Ascending aorta (tissue), 2 donors: ENCODE results near the gene SS18. TPM values are rescaled to one million over a fixed set of nuclear protein-coding genes. Genes with fewer than 3 reads are reported as not detected.

ENCODE experiments used
- DNase-seq, 2 donors: peaks; one replicate each; pipeline ENCODE4 v3.0.0-alpha.2; 2019; ENCODE audit warnings: low spot score in 2 of 2
- H3K27ac ChIP-seq, 2 donors: fragments of 200-600 bp; sonication (generic); one replicate each; pipeline ENCODE4 v1.5.1; 2016 to 2017; ENCODE audit warnings: mild to moderate bottlenecking in 1 of 2
- H3K27me3 ChIP-seq: fragments of 200-600 bp; sonication (generic); one replicate; pipeline ENCODE4 v1.5.1; 2017
- H3K36me3 ChIP-seq, 2 donors: fragments of 200-600 bp; sonication (generic); one replicate each; pipeline ENCODE4 v1.5.1; 2016
- H3K4me1 ChIP-seq, 2 donors: fragments of 200-600 bp; sonication (generic); one replicate each; pipeline ENCODE4 v1.5.1; 2016 to 2017; ENCODE audit warnings: mild to moderate bottlenecking in 1 of 2
- H3K4me3 ChIP-seq, 2 donors: fragments of 200-600 bp; sonication (generic); one replicate each; pipeline ENCODE4 v1.5.1; 2016 to 2017; ENCODE audit warnings: mild to moderate bottlenecking in 1 of 2
- H3K9me3 ChIP-seq, 2 donors: fragments of 200-600 bp; sonication (generic); one replicate each; pipeline ENCODE4 v1.5.1; 2016
- CTCF ChIP-seq, 3 experiments: fragments of 200-600 bp in 2 of 3; fragments of 450-650 bp in 1 of 3; sonication (generic) in 2 of 3; IDR thresholded peaks; one replicate each; pipeline ENCODE4 v1.5.1; 2016 to 2019; ENCODE audit warnings: antibody characterized with exemption in 3 of 3, mild to moderate bottlenecking in 1 of 3, moderate library complexity in 1 of 3
- intact Hi-C: fragments of 100-400 bp; cut with DNase I; formaldehyde crosslinking; loops from one replicate; pipeline ENCODE4 v1.15.1; 2023
- total RNA-seq: library from RNA; depleted of rRNA; stranded (reverse); fragments of >200 nt; gene quantifications from one replicate; pipeline ENCODE4 v1.1.0, GENCODE V29; 2016

SS18 gene
- total RNA-seq, 1 donor from 2014 or later, result 31.0 TPM

GRCh38 chr18:26083099-26083498, 7.3 kb downstream of the SS18 start:
- TF ChIP-seq CTCF (IDR thresholded peaks at IDR 0.05), result no peak
- intact Hi-C loops, result no loop called here
- H3K27ac ChIP-seq, result no peak overlapping the region
- no peak overlapping the region for H3K4me3 ChIP-seq
- peaks cover 13 to 46% of the 10 kb centered on the region in 2 donors for H3K36me3 ChIP-seq
- H3K4me1 ChIP-seq, result peaks cover 0 to 4% of the 10 kb centered on the region in 2 donors
- no peaks in the 10 kb centered on the region for H3K27me3 ChIP-seq
- no peaks in the 10 kb centered on the region for H3K9me3 ChIP-seq
- no peak for DNase-seq

- no peak overlapping the region for H3K27ac ChIP-seq
- no peaks in the 10 kb centered on the region for H3K9me3 ChIP-seq
- no peak for TF ChIP-seq CTCF (IDR thresholded peaks at IDR 0.05)
- H3K4me3 ChIP-seq, result no peak overlapping the region
- DNase-seq, result no peak
- intact Hi-C loops, result no loop called here
- H3K27me3 ChIP-seq, result no peaks in the 10 kb centered on the region
- peaks cover 14 to 52% of the 10 kb centered on the region in 2 donors for H3K36me3 ChIP-seq
- no peaks in the 10 kb centered on the region for H3K4me1 ChIP-seq
These were observed 7.9 kb downstream of the SS18 start for GRCh38 chr18:26082475-26082874.

- no peak for DNase-seq
- H3K27me3 ChIP-seq, result no peaks in the 10 kb centered on the region
- peaks cover 44 to 51% of the 10 kb centered on the region in 2 donors for H3K36me3 ChIP-seq
- H3K4me3 ChIP-seq, result no peak overlapping the region
- TF ChIP-seq CTCF (IDR thresholded peaks at IDR 0.05), result no peak
- H3K27ac ChIP-seq, result no peak overlapping the region
- intact Hi-C loops, result no loop called here
- H3K4me1 ChIP-seq, result no peaks in the 10 kb centered on the region
- H3K9me3 ChIP-seq, result peaks cover 9 to 19% of the 10 kb centered on the region in 2 donors
These were observed 16.2 kb downstream of the SS18 start for GRCh38 chr18:26074246-26074645.

- H3K36me3 ChIP-seq, result peaks cover 43 to 55% of the 10 kb centered on the region in 2 donors
- no peak for DNase-seq
- intact Hi-C loops, result no loop called here
- H3K27ac ChIP-seq, result no peak overlapping the region
- H3K4me1 ChIP-seq, result no peaks in the 10 kb centered on the region
- no peak for TF ChIP-seq CTCF (IDR thresholded peaks at IDR 0.05)
- H3K9me3 ChIP-seq, result peaks cover 9 to 19% of the 10 kb centered on the region in 2 donors
- no peak overlapping the region for H3K4me3 ChIP-seq
- H3K27me3 ChIP-seq, result no peaks in the 10 kb centered on the region
These were observed 16.7 kb downstream of the SS18 start for GRCh38 chr18:26073758-26074157.

GRCh38 chr18:26071725-26072124, 18.7 kb downstream of the SS18 start:
- no peaks in the 10 kb centered on the region for H3K27me3 ChIP-seq
- no peaks in the 10 kb centered on the region for H3K4me1 ChIP-seq
- no peak for DNase-seq
- intact Hi-C loops, result no loop called here
- H3K36me3 ChIP-seq, result peaks cover 46 to 61% of the 10 kb centered on the region in 2 donors
- H3K4me3 ChIP-seq, result no peak overlapping the region
- no peak for TF ChIP-seq CTCF (IDR thresholded peaks at IDR 0.05)
- H3K9me3 ChIP-seq, result peaks cover 9 to 19% of the 10 kb centered on the region in 2 donors
- H3K27ac ChIP-seq, result no peak overlapping the region

- Histone ChIP-seq H3K36me3 (peaks cover 43 to 57% of the 10 kb centered on the region in 2 donors), H3K27me3 (no peaks in the 10 kb centered on the region), H3K4me1 (no peaks in the 10 kb centered on the region)
These were observed 19.4 kb downstream of the SS18 start for GRCh38 chr18:26071020-26071419.

More at GRCh38 chr18:26071020-26071419, 19.4 kb downstream of the SS18 start:
- H3K27ac ChIP-seq, result no peak overlapping the region
- no peak for DNase-seq
- no peak overlapping the region for H3K4me3 ChIP-seq
- peaks cover 9 to 19% of the 10 kb centered on the region in 2 donors for H3K9me3 ChIP-seq
- no peak for TF ChIP-seq CTCF (IDR thresholded peaks at IDR 0.05)
- intact Hi-C loops, result no loop called here
